Subcutaneous abdominal adipose tissue (tissue), 5 donors: ENCODE data around the gene LRCH1.

ENCODE experiments used
- H3K27ac ChIP-seq: one replicate; pipeline ENCODE4 v1.7.0; 2013; ENCODE audit warnings: low read depth, mild to moderate bottlenecking, inconsistent platforms, low read length, moderate library complexity
- H3K27me3 ChIP-seq, 5 donors: one replicate each; pipeline ENCODE4 v1.7.0; 2013; ENCODE audit warnings: low read length in 5 of 5, inconsistent platforms in 1 of 5; ENCODE audit not compliant: control insufficient read depth in 5 of 5, insufficient read depth in 4 of 5
- H3K36me3 ChIP-seq, 5 donors: one replicate each; pipeline ENCODE4 v1.7.0; 2013; ENCODE audit warnings: low read length in 5 of 5; ENCODE audit not compliant: control insufficient read depth in 5 of 5, insufficient read depth in 5 of 5
- H3K4me1 ChIP-seq, 5 donors: one replicate each; pipeline ENCODE4 v1.7.0; 2013; ENCODE audit warnings: low read length in 5 of 5, mild to moderate bottlenecking in 3 of 5, moderate library complexity in 1 of 5; ENCODE audit not compliant: control insufficient read depth in 5 of 5, insufficient read depth in 5 of 5
- H3K4me3 ChIP-seq, 5 donors: one replicate each; pipeline ENCODE4 v1.7.0; 2013; ENCODE audit warnings: low read length in 5 of 5, low read depth in 1 of 5
- H3K9ac ChIP-seq, 5 donors: one replicate each; pipeline ENCODE4 v1.7.0; 2013; ENCODE audit warnings: low read length in 5 of 5, mild to moderate bottlenecking in 4 of 5, moderate library complexity in 3 of 5
- H3K9me3 ChIP-seq, 5 donors: one replicate each; pipeline ENCODE4 v1.7.0; 2013; ENCODE audit warnings: low read length in 5 of 5; ENCODE audit not compliant: control insufficient read depth in 5 of 5
- donor health status: healthy.
- donor health status: healthy.
- donor health status: healthy.
- donor health status: healthy.
- donor health status: healthy.

Gene LRCH1

GRCh38 chr13:46698014-46698413, 145.0 kb downstream of the LRCH1 start:
- H3K4me3 ChIP-seq, result no peak overlapping the region
- no peaks in the 10 kb centered on the region for H3K27me3 ChIP-seq
- H3K9ac ChIP-seq, result no peak overlapping the region
- H3K4me1 ChIP-seq, result peaks cover 0 to 6% (median 4%) of the 10 kb centered on the region in 5 donors
- H3K36me3 ChIP-seq, result peaks cover 8 to 72% (median 44%) of the 10 kb centered on the region in 5 donors
- no peaks in the 10 kb centered on the region for H3K9me3 ChIP-seq
- H3K27ac ChIP-seq, result no peak overlapping the region

- no peak overlapping the region for H3K4me3 ChIP-seq
- peaks cover 0 to 6% (median 4%) of the 10 kb centered on the region in 5 donors for H3K4me1 ChIP-seq
- no peak overlapping the region for H3K9ac ChIP-seq
- peaks cover 13 to 68% (median 40%) of the 10 kb centered on the region in 5 donors for H3K36me3 ChIP-seq
- no peaks in the 10 kb centered on the region for H3K9me3 ChIP-seq
- H3K27me3 ChIP-seq, result no peaks in the 10 kb centered on the region
- H3K27ac ChIP-seq, result no peak overlapping the region
These were observed 146.0 kb downstream of the LRCH1 start for GRCh38 chr13:46698910-46699460.

DNA sequence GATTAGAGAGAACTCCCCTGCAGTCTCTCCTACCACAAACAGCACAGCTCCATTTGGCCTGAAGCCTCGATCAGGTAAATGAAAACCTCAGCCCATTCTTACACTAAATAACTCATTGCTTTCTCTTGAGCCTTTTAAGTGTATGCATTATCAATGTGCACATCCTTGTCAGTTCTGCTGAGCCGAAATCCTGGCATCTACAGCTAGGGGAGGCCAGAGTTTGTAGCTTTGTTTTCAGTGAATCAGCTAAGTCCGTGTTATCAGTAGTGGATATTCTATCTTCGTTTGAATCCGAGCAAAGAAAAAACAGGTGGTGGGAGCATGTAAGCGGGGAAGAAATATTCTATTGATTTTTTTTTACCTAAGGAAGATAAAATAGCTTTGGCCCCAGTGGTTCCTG, 159.6 kb downstream of the LRCH1 start:
- H3K27ac ChIP-seq, result no peak overlapping the region
- H3K4me3 ChIP-seq, result no peak overlapping the region
- H3K9me3 ChIP-seq, result no peaks in the 10 kb centered on the region

GRCh38 chr13:46715363-46715762, 162.4 kb downstream of the LRCH1 start:
- H3K4me1 ChIP-seq, result peaks cover 0 to 2% (median 0%) of the 10 kb centered on the region in 5 donors
- H3K27ac ChIP-seq, result no peak overlapping the region
- H3K4me3 ChIP-seq, result no peak overlapping the region
- no peaks in the 10 kb centered on the region for H3K9me3 ChIP-seq
- H3K9ac ChIP-seq, result no peak overlapping the region
- no peaks in the 10 kb centered on the region for H3K27me3 ChIP-seq
- peaks cover 3 to 33% (median 19%) of the 10 kb centered on the region in 5 donors for H3K36me3 ChIP-seq

More for the DNA sequence above, 159.6 kb downstream of the LRCH1 start:
- no peaks in the 10 kb centered on the region for H3K27me3 ChIP-seq
- H3K36me3 ChIP-seq, result peaks cover 11 to 52% (median 28%) of the 10 kb centered on the region in 5 donors
- H3K4me1 ChIP-seq, result peaks cover 0 to 9% (median 0%) of the 10 kb centered on the region in 5 donors
- no peak overlapping the region for H3K9ac ChIP-seq

DNA sequence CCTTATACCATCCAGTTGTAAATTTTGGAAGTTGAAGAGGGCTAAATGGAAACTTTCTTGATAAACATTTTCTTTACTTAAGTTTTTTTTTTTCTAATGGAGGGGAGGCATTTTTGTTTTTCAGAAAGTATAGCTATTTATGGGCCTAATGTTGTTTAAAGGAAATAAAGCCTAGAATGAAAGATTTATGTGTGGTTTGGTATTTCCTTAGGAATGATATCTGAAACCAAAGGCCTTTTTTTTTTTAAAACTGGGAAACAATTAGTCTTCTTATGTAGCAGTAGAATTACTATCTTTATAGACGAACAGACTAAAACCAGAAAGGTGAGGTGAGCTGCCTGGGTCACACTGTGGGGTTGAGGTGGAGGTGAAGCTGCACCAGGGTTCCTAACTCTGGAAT, 163.9 kb downstream of the LRCH1 start:
- Histone ChIP-seq H3K27ac (no peak overlapping the region), H3K4me3 (no peak overlapping the region), H3K36me3 (peaks cover 0 to 23% (median 13%) of the 10 kb centered on the region in 5 donors), H3K4me1 (peaks cover 0 to 4% (median 0%) of the 10 kb centered on the region in 5 donors), H3K9ac (no peak overlapping the region), H3K9me3 (no peaks in the 10 kb centered on the region), H3K27me3 (no peaks in the 10 kb centered on the region)

DNA sequence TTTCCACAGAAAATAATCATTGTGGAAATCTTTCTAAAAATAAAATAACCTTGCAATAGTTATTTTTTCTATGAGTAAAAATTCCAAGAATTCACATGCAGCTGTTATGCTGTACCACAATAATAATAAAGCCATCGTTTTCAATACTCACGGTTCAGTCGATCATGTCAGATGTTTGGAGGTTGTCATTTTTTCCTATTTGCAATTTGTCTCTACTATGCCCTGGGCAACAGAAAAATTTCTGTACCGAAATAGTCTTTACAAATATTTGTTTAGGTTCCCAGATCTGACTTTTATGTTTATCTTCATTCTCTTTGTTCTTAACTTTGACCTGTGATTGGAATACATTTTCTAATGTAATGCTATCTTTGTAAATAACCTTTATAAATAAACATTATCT, 164.3 kb downstream of the LRCH1 start:
- Histone ChIP-seq H3K36me3 (peaks cover 0 to 19% (median 9%) of the 10 kb centered on the region in 5 donors), H3K4me3 (no peak overlapping the region), H3K27me3 (no peaks in the 10 kb centered on the region), H3K4me1 (peaks cover 0 to 4% (median 0%) of the 10 kb centered on the region in 5 donors), H3K9ac (no peak overlapping the region), H3K27ac (no peak overlapping the region), H3K9me3 (no peaks in the 10 kb centered on the region)

GRCh38 chr13:46717856-46718255, 164.9 kb downstream of the LRCH1 start:
- Histone ChIP-seq H3K9ac (no peak overlapping the region), H3K27me3 (no peaks in the 10 kb centered on the region), H3K9me3 (no peaks in the 10 kb centered on the region), H3K4me3 (no peak overlapping the region), H3K36me3 (peaks cover 0 to 13% (median 5%) of the 10 kb centered on the region in 5 donors), H3K4me1 (peaks cover 0 to 4% (median 0%) of the 10 kb centered on the region in 5 donors), H3K27ac (no peak overlapping the region)

GRCh38 chr13:46720189-46720588, 167.2 kb downstream of the LRCH1 start:
- no peak overlapping the region for H3K4me3 ChIP-seq
- no peaks in the 10 kb centered on the region for H3K27me3 ChIP-seq
- H3K9me3 ChIP-seq, result no peaks in the 10 kb centered on the region
- peaks cover 0 to 4% (median 0%) of the 10 kb centered on the region in 5 donors for H3K4me1 ChIP-seq
- no peak overlapping the region for H3K9ac ChIP-seq
- no peak overlapping the region for H3K27ac ChIP-seq
- peaks cover 13 to 22% (median 17%) of the 10 kb centered on the region in 5 donors for H3K36me3 ChIP-seq

DNA sequence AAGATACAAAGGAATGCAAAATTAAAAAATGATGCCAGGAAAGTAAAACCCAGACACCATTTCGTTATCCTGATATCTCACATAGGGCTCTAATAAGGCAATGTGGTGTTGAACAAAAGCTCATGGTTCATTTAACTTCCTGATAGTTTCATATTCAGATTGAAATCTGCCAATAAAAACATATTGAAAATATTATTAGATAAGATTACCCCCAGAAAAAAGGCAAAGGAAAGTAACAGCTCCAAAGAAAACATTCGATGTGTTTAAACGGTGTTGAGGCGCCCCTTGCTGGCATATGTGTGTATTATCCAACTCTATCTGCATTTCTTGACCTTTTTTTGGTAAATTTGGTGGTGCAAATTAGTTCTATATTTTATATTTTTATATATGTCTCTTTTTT, 168.1 kb downstream of the LRCH1 start:
- no peak overlapping the region for H3K9ac ChIP-seq
- peaks cover 14 to 26% (median 19%) of the 10 kb centered on the region in 5 donors for H3K36me3 ChIP-seq
- H3K27ac ChIP-seq, result no peak overlapping the region
- H3K9me3 ChIP-seq, result no peaks in the 10 kb centered on the region
- H3K27me3 ChIP-seq, result no peaks in the 10 kb centered on the region
- H3K4me3 ChIP-seq, result no peak overlapping the region
- peaks cover 0 to 4% (median 0%) of the 10 kb centered on the region in 5 donors for H3K4me1 ChIP-seq

DNA sequence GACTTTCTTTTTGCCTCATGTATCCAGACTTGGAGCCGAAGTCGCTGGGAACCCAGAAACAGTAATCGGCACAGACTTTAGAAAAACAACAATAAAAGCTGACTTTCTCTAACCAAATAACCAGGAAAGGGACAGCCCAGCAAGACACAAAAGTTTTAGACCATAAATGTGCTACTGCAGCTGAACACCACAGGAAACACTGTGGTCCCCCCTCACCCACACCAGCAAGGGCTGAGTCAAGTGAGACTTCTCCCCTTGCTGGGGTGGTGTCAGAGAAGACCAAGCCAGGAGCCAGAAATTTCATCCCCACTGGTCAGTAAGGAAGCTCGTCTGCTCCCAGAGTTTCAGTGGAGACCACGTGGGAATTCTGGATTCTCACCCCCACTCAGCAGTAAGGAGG, 173.4 kb downstream of the LRCH1 start:
- no peaks in the 10 kb centered on the region for H3K27me3 ChIP-seq
- no peak overlapping the region for H3K27ac ChIP-seq
- no peaks in the 10 kb centered on the region for H3K4me1 ChIP-seq
- no peaks in the 10 kb centered on the region for H3K9me3 ChIP-seq
- H3K9ac ChIP-seq, result no peak overlapping the region
- peaks cover 22 to 67% (median 39%) of the 10 kb centered on the region in 5 donors for H3K36me3 ChIP-seq
- H3K4me3 ChIP-seq, result no peak overlapping the region
